Measurements from ENCODE around the gene RASAL2.
"Not testable (repeated sequence)": the region's sequence is repeated elsewhere in the genome, so short reads cannot be mapped to it uniquely, and the experiment has no call there.

Gene RASAL2

DNA sequence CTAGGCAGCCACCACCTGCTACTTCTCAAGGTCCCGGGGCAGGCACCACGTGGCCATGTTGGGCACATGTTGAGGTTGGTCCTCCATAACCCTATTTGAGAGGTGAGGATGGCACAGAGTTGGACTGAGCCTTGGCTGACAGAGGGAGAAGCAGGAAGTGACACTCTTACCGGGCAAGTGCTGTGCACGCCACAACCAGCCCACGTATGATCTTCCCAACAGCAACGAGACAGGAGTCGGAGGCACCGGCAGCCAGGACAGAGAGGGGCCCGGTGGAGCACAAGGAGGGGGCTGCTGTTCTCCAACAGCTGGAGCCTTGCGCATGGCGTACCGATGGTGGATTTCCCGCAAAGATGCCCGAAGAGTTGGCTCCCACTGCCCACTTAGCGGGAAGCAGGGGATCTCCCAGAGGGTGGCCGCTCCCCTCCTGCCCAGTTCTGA lies 399.4 kb downstream of the RASAL2 start:
- no peak for DNase-seq (ENCODE audit: low read depth)

DNA sequence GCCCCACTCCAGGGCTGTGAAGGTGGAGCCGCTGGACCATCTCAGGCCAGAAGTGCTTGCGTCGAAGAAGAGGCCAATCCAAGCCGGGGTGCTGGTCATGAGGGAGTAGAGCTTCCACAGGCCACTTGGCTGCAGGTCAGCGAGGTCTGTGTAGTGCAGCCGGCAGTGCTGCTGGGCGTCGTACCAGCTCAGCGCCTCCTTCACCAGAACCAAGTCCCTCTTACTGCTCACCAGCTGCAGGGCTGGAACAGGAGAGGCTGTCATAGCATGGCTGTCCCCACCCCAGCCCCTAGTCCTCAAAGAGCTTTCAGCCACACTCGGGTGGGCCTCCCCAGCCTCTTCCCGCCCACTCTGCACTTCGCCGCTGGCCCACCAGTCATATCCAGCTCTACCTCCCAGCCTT lies 400.7 kb downstream of the RASAL2 start:
- DNase-seq (ENCODE audit: low read depth) = no peak

DNA sequence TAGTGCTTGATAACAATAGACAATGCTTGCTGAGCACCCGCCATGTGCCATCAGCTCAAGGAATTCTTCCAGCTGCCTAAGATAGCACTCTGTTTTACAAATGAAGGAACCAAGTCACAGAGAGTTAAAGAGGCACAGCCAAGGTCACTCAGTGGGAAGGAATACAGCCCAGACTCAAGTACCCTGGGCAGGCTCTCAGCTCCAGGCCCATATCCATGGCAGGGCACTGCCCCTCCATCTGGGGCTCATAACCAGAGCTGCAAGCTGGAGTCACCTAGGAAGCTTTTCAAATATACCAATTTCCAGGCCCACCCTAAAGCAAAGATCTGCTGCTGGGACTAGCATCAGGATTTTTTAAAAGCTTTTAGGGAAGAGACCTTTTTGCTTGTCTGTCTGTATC lies 401.3 kb downstream of the RASAL2 start:
- no peak for DNase-seq (ENCODE audit: low read depth)

DNA sequence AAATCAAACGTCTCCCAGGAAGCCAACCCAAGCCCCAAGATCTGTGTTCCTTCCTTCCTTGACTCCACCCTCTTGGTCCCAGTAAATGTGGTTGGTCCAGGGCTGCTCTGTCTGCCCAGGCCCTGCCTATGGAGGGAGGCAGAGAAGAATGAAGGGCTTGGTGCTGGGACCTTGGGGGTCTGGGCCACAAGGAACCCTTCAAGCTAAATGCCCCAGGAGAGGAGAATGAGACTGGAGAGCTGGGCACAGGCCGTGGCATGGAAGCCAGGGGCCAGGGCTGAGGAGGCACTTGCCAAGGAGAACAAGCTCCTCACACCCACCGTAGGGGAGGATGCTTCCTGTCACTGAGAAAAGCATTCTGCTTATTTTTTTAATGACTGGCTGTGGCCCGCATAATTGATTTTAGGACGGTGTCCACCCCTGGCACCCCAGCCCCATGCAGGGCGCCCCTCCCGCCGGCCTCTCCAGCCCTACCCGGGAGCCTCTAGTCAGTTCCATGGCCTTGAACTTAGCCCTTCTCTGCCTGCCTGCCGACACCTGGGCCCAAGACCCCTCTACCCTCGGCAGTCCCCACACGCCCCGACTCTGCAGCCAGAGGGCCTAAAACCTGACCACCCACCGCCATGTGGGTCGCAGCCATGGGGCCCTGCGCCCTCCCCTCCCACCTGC lies 402.0 kb downstream of the RASAL2 start:
- DNase-seq (ENCODE audit: low read depth) = no peak

DNA sequence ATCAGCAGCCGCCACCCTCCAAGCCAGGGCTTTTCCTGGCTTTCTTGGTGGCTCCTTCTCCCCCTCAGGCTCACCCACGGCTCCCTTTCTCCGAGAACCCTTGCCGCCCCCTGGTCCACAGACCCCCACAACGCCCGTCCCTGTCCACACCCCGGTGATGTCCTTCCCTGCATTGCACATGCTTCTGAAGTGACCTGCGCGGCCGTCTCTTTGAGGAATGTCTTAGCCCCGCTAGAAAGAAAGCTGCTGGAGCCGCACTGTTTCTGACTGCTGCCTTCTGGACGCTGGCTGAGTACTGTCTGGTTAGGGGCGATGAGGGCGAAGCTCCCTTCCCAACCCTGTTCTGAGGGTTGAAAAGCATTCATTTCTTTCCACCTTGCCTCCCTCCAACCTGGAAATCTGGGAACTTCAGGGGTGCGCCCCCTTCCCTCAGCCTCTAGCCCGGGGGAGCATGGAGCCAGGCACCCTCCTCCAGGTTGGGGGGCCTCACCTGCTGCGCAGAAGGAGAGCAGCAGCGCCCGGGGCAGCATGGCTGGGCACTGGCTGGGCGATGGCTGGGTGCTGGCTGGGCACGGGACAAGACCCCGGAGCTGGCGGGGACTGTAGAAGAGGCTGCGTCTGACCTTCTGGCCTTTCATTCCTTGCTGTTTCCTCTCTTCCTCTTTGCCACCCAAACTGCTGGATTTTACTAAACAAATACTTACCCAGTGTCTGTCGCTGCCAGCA lies 402.7 kb downstream of the RASAL2 start, which contains the start of gene CLEC20A:
Gene CLEC20A (minus strand): TSS at position 555 of the 726 bp plus-strand sequence. CDS start 25 bp downstream, at position 530.
- DNase-seq (ENCODE audit: low read depth) = no peak

DNA sequence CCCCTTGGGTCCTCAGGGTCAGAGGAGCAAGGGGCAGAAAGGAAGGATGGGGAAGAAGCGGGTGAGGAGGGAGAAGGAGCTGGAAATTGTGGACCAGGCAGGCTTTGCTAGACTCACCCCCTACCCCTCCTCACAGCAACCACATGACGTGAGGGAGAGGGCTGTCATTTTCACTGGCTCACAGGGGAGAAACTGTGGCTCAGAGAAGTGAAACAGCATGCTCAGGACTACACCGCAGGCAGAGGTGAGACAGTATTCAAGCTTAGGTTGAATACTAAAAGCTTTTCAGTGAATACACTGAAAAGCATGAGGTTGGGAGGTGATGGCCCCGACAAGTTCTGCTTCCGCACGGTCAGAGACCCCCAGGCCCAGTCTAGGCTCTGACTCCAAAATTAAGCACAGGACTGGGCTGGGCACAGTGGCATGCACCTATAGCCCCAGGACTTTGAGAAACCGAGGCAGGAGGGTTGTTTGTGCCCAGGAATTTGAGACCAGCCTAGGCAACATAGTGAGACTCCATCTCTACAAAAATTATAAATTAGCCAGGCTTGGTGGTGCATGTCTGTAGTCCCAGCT lies 404.1 kb downstream of the RASAL2 start:
- no peak for DNase-seq (ENCODE audit: low read depth)

DNA sequence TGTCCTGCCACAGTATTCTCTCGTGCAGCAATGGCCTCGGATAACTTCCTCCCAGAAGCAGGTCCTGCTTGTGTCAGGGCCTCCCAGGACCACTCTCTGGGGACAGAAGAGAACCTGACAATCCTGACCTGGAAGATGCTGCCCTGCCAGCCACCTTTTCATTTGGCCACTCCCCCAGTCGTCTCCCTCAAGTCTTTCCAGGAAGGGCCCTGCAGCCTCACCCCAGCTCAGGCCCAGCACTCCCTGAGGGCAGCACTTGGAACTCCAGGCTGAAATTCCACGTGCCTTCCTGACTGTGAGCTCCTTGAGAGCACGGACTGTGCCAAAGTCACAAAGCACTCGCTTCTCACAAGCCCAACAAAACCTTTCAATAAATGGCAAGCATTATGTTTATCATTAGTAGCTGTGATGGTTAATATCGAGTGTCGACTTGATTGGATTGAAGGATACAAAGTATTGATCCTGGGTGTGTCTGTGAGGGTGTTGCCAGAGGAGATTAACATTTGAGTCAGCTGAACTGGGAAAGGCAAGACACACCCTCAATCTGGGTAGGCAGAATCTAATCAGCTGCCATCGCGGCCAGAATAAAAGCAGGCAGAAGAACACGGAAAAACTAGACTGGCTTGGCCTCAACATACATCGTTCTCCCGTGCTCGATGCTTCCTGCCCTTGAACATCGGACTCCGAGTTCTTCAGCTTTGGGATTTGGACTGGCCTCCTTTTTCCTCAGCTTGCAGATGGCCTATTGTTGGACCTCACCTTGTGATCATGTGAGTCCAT lies 405.2 kb downstream of the RASAL2 start:
- no peak for DNase-seq (ENCODE audit: low read depth)

DNA sequence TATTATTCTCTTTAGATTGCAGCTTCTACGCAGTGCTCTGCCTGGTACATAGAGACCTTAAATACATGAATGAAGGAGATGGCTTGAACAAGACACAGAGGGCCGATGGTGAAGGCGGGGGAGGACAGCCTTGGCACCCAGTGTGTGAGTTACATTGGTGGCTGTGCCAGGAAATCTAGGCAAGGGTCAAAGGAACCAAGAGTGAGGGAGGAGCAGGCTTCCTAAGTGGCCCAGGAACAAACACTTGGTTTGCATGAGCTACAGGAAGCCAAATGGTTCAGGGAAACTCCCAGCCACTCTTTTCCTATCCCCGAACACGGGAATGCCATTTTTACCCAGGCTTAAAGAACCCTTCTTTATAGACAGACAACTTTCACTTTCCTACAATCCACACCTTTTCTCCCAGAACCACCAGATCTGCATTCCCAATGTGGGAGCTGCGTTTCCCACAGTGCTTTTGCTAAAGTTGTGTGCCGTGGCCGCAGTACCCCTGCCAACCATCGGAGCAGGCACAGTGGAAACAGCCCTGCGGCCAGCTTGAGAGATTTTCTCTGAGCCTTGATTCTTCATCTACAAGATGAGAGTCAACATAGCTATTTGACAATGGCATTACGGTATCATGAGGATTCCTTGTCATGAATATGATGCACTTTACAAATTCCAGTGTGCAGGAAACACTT lies 406.3 kb downstream of the RASAL2 start:
- peak; percentile 25 for DNase-seq (ENCODE audit: low read depth)

DNA sequence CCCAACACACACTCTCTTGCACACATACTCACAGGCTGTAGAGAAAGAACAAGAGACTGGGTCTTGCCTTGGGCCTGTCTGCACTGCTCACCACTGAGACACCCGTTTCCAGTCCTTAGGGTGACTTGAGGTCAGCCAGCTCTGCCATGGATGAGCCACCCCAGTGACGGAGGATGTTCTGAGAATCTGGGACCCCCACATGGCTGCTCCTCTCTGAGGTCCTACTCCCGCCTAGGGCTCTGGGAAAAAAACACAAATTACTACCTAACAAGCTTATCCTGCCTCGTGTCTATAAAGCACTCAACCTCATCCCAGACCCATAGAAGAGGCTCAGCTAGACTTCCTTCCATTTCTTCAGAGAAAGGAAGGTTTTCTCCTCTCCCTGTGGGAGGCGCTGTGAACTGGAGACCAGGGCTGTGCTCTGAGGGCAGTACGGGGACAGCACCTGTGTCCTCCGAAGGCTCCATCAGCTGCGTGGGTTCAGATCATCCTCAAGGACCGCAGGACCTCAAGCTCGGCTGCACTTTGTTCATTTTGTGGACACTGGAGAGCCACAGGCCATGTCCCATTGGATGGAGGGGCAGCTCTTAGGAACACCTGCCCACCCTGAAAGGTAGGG lies 407.1 kb downstream of the RASAL2 start:
- DNase-seq (ENCODE audit: low read depth) = no peak

DNA sequence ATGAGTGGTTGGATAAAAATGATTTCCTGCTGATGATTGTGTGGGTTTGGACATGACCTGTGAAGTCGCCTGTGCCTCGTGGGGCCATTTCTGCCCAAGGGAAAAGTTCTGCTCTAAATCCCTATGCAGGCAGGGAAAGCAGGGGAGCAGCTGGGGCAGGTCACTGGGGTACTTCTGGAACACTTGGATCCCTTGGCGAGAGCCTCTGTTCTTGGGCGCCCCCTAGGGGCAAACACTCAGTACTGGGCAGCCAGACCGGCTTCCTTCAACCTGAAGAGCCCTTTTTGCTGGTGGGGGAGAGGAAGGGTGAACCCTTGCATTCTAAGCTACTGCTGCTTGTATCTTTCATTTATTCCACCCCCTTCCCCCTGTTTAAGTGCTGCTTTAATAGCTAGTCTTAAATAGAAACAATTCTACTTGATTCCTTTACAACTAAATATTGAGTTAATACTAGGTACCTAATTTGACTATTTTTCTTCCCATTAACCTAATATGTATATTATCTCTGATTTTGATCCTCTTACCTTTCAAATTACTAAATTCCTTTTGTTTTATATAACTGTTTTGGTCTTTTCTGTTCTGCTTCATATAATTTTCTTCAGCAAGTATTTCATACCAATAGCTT lies 407.9 kb downstream of the RASAL2 start:
- peak; percentile 73 for DNase-seq (ENCODE audit: low read depth)

DNA sequence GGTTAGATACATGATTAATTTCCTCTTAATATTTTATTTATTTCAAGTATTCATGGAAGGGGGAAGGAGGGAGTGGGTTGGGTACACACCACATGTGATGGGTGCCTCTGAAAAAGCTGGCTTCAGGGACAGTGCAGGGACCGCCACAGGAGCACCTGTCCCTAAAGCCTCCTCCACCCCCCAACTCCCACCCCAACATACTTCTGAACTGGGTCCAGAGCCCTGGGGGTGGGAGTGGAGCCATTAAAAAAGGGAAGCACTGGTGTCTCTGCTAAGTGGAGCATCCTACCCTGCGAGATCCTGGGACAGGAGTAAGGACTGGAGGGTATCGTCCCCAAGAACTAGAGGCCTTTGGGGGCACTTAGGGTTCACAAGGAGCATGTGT lies 408.4 kb downstream of the RASAL2 start:
- DNase-seq (ENCODE audit: low read depth) = no peak

DNA sequence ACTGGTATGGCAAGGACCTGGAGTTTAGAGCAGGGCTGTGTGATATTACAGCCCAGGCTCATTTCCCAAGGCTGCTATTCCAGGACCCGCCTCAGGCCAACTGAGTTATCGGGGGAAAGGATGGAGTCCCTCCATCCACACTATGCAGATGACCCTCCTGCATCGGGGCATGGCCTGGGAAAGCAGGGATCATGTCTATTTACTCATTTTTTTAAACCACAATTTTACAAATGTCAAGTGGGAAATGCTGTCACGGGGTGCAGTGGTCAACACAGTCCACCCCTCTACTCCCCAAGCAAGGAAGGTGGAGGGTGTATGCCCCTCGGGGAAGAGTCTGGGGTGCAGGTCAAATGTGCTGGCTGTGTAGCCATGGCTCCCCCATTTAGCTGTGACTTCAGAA lies 409.0 kb downstream of the RASAL2 start:
- DNase-seq (ENCODE audit: low read depth) = no peak

DNA sequence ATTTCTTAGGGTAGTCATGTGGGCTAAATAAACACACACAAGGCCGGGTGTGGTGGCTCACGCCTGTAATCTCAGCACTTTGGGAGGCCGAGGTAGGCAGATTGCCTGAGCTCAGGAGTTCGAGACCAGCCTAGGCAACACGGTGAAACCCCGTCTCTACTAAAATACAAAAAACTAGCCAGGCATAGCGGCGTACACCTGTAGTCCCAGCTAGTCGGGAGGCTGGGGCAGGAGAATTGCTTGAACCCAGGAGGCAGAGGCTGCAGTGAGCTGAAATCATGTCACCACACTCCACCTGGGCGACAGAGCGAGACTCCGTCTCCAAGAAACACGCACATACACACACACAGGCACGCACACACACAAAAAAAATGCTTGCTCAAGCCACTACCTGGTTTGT lies 409.4 kb downstream of the RASAL2 start:
- DNase-seq (ENCODE audit: low read depth) = not testable (repeated sequence)

DNA sequence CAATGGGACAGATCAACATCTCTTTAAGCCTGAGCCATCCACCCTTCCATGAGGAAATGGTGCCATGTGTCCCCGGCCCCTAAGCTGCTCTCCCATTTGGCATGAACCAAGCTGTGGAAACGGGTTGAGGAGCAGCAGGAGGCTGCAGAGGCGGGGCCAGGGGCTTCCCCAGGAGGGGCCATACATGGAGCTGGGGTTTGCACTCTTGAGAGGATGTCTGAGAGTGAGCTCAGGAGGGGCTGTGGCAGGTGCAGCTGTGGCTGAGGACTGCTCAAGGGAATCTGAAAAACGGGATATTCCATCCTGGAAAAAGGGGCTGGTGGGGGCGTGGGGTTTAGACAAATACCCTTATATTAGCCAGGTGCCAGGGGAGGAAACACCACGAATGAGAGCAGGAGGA lies 409.9 kb downstream of the RASAL2 start:
- DNase-seq (ENCODE audit: low read depth) = no peak

DNA sequence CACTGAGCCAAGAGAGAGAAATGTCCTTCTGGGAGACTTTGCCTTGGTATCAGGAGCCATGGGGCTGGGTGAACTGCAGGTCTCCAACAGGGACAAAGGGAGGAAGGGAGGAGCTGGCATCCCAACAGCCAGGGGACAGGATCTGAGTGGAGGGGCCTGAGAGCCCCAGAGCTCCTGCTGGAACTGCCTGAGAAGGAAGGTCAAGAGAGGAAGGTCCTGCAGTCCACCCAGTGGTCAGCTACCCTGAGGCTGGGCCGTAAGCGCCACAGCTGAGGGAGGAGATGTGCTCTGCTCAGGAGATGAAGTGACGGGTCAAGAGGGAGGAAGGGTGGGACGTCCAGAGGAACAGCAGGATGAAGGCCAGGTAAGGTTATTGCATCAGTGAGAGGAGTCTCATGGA lies 410.4 kb downstream of the RASAL2 start:
- DNase-seq (ENCODE audit: low read depth) = no peak

DNA sequence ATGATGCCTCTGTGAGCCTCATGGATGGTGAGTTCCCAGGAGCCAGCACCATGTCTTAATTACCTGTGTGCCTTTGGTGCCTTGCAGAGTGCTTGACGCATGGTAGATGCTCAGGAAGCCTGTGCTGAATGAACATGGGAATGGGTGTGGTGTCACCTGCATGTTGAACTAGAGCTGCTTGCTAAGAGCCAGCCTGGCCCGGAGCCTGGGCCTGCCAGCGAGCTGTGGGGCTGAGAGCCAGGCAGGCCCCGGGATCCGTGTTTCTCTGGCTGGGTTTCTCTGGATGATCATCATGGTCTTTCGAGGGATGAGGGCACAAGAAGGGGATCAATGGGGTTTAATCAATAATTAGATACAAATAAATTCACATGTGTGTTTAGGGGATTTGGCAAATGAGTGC lies 412.3 kb downstream of the RASAL2 start:
- no peak for DNase-seq (ENCODE audit: low read depth)

DNA sequence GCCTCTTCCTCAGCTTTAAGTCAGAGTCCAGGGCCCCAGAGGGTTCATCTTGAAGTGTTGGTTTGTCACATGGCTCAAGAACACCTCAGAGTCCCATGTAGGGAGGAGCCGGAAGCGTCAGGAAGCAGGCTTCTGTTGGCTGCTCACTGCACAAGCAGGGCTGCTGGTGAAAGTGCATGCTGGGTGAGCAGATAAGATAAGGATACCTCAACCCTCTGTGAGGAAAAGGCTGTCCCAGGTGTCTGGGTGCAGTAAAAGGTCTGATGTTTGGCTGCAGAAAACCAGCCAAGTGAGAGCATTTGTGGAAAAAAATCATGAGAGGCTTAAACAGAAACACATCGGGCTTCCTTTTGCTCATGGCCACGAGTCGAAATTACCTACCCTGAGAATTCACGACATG lies 412.8 kb downstream of the RASAL2 start:
- DNase-seq (ENCODE audit: low read depth) = no peak

DNA sequence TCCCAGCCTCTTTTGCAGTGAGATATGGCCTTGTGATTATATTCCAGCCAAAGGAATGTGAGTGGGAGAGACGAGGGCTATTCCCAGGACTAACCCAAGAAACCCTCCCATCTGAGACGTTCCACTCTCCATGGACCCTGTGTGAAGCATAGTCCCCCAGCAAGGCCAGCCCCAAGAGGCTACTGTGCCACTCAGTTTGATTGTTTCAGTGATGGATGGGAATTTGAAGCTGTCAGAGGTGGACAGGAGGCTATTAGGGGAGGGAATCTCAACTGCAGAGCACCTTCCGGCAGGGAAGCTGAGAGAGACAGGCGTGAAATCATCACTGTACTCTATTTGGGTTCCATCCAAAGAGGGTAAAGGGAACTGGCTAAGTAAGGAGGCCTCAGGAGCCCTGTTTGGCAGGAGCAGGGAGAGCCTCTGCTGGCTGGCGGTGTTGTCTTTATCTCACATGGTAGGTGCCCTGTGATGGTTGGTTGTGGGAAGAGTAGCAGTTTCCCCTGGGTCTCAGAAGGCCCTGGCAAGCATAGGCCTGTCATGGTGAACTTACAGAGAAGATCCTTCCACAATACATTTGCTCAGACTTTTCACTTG lies 415.6 kb downstream of the RASAL2 start:
- no peak for DNase-seq (ENCODE audit: low read depth)

DNA sequence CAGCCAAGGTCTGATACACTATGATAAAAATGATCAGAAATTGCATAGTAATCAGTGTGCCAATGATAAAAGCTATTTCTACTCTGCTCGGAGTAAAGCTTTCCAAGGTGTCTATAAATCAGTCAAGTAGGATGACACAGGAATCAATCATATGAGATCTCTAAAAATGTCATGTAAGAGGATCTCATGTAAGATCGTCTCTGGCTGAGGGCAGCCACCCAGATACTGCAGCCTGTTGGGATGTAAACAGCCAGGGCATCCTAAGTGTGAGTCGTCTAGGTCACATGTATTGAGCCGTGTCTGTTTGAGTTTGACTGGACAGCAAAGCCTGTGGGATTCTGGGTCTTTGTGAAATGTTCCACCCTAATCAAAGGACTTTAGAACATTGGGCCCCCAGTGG lies 416.3 kb downstream of the RASAL2 start:
- DNase-seq (ENCODE audit: low read depth) = peak; percentile 31

DNA sequence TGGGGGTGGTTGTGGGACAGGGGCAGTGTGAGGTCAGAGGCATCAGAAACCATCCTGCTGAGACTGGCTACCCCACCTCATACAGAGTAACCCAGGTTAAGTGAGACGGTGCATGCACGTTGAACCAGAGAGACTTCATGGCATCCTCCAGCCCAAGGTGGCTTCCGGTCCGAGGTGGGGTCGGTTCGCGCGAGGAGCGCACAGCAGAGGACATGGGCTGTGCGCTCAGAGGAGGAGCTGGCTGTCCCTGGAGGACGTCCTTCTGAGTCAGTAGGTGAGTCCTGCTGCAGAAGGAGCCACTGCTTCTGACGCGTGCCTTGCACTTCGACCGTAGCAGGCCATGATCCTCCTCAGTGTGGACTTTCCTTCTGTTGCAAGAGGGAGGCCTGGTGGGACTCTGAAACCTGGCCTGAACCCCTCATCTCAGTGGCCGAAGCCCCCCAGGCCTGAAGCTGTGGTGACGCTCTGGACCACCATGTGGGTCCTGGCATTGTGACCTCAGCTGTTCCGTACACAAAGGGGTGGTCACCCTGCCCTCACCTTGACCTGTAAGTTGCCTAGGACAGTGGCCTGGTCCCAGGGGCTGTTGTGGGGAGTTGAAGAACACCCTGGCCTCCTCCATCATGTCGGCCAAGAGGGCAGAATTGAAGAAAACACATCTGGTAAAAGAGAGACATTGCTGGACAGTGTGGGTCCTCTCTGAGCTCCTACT lies 418.8 kb downstream of the RASAL2 start, which contains the start of gene TEX35:
Gene TEX35 (plus strand): TSS at position 544 of the 712 bp plus-strand sequence. CDS start 80 bp downstream, at position 624.
- DNase-seq (ENCODE audit: low read depth) = no peak

Data from ELR (cell line).